HG03095 (cell line): ENCODE measurements around the gene KIAA1191.
A peak's percentile ranks its signal among the peaks of the same experiment; 100 is the strongest.

Experiments
- ATAC-seq: cut with Tn5 transposase; IDR thresholded peaks from one replicate; pipeline ENCODE4 v1.9.1; 2021; ENCODE audit warnings: moderate library complexity; ENCODE audit not compliant: unreplicated experiment

KIAA1191 gene

GRCh38 chr5:176365351-176366231, 4.0 kb upstream of the KIAA1191 start, which contains the start of gene ARL10:
Gene ARL10 (plus strand): TSS chr5:176365487. CDS start chr5:176365564, 77 bp downstream.
- no peak for ATAC-seq

- ATAC-seq, result no peak
Measured at GRCh38 chr5:176364765-176365350, 3.3 kb upstream of the KIAA1191 start.

GRCh38 chr5:176362233-176362490, 598 bp upstream of the KIAA1191 start:
- peak; percentile 15 for ATAC-seq

GRCh38 chr5:176360894-176361436, 599 bp downstream of the KIAA1191 start:
- ATAC-seq, result no peak

GRCh38 chr5:176359658-176360057, 1.9 kb downstream of the KIAA1191 start:
- ATAC-seq, result no peak

- ATAC-seq, result no peak
Measured at GRCh38 chr5:176356179-176356566, 5.4 kb downstream of the KIAA1191 start.

- ATAC-seq, result no peak
Measured at GRCh38 chr5:176355400-176356178, 6.0 kb downstream of the KIAA1191 start.

GRCh38 chr5:176353533-176353932, 8.0 kb downstream of the KIAA1191 start:
- no peak for ATAC-seq

- no peak for ATAC-seq
Measured at GRCh38 chr5:176352116-176352878, 9.3 kb downstream of the KIAA1191 start.

GRCh38 chr5:176350416-176350815, 11.1 kb downstream of the KIAA1191 start:
- no peak for ATAC-seq

GRCh38 chr5:176342766-176343458, 18.7 kb downstream of the KIAA1191 start:
- ATAC-seq, result no peak

- ATAC-seq, result no peak
Measured at GRCh38 chr5:176342158-176342483, 19.4 kb downstream of the KIAA1191 start.

GRCh38 chr5:176341325-176342157, 20.0 kb downstream of the KIAA1191 start:
- ATAC-seq, result no peak

- no peak for ATAC-seq
Measured at GRCh38 chr5:176339304-176339703, 22.3 kb downstream of the KIAA1191 start.

GRCh38 chr5:176337913-176338312, 23.7 kb downstream of the KIAA1191 start:
- no peak for ATAC-seq

- no peak for ATAC-seq
Measured at GRCh38 chr5:176334031-176334770, 27.4 kb downstream of the KIAA1191 start.

- no peak for ATAC-seq
Measured at GRCh38 chr5:176320577-176320976, 41.0 kb downstream of the KIAA1191 start.

- no peak for ATAC-seq
Measured at GRCh38 chr5:176319827-176320554, 41.6 kb downstream of the KIAA1191 start.
